ENCODE data around the gene HASPIN.

Gene HASPIN

DNA sequence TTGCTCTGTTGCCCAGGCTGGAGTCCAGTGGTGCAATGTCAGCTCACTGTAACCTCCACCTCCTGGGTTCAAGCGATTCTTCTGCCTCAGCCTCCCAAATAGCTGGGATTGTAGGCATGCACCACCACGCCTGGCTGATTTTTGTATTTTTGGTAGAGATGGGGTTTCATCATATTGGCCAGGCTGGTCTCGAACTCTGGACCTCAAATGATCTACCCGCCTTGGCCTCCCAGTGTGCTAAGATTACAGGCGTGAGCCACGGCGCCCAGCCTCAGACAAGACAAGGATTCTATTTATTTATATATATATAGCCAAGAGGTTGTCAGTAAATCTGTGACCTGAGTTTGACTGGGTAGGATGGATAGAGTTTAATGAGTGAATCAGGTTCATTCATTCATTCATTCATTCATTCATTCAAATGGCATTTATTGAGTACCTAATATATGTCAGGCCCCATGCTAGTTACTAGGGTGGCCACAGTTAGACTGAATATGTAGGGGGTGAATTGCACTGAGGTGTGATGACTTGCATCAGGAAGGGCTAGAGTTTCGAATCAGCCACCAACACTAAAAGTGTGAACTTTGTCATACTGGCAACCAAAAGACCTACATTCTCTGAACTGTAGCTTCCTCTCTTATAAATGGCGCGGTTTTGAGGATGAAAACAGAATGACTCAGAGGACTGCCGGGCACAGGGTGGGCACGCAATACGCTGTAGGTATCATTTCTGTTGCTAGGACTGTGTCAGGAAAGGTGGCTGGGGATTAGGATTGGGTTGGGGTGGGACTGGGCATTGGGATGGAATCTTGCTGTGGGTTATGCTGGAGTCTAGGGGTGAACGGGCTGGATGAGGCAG is 39.4 kb downstream of the HASPIN start:
- in situ Hi-C loops (cut with MboI; ENCODE audit: low sequenced_read_pairs): no loop called here

DNA sequence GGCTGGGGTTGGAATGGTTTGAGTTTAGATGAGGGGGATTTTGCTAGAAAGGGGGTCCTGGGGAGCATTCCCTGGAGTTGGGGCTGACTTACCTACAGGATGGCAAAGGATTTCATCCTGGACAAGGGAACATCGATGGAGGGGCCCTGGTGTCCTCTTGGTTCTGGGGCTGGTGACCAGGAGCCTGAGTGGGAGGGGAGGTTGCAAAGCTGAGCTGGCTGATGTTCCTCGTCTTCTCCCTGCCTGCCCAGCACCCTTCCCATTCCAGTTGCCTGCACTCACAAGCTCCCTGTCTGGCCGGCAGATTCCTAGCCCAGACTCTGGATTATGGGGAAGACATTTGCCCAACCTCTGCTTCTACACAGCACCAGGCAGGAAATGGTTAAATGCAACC is 40.1 kb downstream of the HASPIN start:
- in situ Hi-C loops (cut with MboI; ENCODE audit: low sequenced_read_pairs): no loop called here

GRCh38 chr17:3765981-3766380 is 42.3 kb downstream of the HASPIN start:
- in situ Hi-C loops (cut with MboI; ENCODE audit: low sequenced_read_pairs): no loop called here

GRCh38 chr17:3766779-3767178 is 43.1 kb downstream of the HASPIN start:
- in situ Hi-C loops (cut with MboI; ENCODE audit: low sequenced_read_pairs): no loop called here

- in situ Hi-C loops (cut with MboI; ENCODE audit: low sequenced_read_pairs): no loop called here
These were observed 44.6 kb downstream of the HASPIN start for GRCh38 chr17:3768341-3768740.

DNA sequence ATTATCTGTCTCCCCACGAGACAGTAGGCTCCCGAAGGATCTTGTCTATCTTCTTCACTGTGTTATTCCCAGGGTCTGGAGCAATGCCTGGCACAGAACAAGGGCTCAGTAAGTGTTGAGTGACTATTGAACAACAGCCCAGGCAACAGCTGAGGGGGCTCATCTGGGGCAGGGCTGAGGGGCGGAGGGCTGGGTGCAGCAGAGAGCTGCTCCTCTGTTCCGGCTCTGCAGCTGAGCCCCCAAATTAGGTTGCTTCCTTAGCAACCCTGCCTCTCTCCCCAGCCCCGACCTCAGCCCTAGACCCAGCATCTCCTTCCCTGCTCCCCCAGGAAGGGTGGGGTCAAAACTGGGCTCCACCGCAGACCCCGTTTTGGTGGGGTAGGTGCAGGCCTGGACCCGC is 45.1 kb downstream of the HASPIN start:
- in situ Hi-C loops (cut with MboI; ENCODE audit: low sequenced_read_pairs): no loop called here

DNA sequence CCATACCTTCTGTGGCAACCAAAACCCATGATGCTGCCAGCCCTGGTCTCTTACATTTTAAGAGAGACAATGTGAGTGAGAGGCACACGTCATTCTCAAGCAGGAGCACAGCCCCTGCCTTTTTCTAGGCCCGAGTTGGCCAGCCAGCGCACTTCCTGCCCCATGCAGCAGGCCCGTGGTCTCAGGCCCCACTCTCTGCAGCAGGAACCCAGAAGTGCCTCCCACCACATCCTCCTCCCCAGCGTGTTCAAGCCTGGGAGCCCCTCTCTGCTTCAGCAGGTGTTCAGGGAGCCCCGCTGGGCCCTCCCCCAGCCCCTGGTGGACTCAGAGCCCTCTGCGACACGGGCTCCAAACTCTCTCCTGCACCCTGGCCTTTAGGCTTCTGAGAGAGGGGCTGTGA is 46.8 kb downstream of the HASPIN start:
- in situ Hi-C loops (cut with MboI; ENCODE audit: low sequenced_read_pairs): no loop called here

GRCh38 chr17:3771140-3771539 is 47.4 kb downstream of the HASPIN start:
- in situ Hi-C loops (cut with MboI; ENCODE audit: low sequenced_read_pairs): no loop called here

GRCh38 chr17:3772764-3773163 is 49.1 kb downstream of the HASPIN start:
- in situ Hi-C loops (cut with MboI; ENCODE audit: low sequenced_read_pairs): no loop called here

DNA sequence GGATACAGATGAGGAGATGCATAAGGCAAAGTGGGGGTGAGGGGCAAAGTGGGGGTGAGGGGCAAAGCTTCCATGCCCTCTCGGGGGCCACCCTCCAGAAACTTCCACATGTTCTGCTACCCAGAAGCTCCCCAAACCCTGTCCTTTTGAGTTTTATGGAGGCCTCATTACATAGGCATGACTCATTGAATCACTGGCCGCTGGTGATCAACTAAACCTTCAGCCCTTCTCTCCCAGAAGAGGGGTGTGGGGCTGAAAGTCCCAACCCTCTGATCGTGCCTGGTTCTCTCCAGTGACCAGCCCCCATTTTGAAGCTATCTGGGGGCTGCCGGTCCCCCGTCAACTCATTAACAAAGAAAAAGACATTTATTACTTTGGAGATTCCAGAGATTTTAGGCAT is 49.8 kb downstream of the HASPIN start:
- in situ Hi-C loops (cut with MboI; ENCODE audit: low sequenced_read_pairs): no loop called here

DNA sequence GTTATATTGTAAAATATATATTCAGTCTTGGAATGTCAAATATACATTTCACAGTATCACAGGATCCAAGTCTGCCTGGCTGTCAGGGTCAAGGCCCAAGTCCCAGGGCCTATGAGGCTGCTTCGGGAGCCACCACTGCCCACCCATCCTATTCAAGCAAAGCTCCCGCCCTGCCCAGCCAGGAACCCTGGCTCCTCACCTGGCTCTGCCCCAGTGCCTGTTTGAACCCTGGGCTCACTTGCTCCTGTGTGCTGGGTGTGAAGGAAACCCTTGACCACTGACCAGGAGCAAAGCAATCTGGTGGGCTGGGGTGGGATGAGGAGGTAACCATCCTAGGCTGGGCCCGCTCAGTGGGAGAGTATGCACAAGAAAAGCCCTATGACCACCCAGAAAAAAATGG is 50.3 kb downstream of the HASPIN start:
- in situ Hi-C loops (cut with MboI; ENCODE audit: low sequenced_read_pairs): no loop called here

Measured in hTERT RPE-1 (cell line).